ENCODE measurements around the gene LAMA3.
A peak's percentile ranks its signal among the peaks of the same experiment; 100 is the strongest.

The LAMA3 gene

GRCh38 chr18:23825496-23825895 is 136.2 kb downstream of the LAMA3 start:
- peak; percentile 40 for DNase-seq

GRCh38 chr18:23825978-23826405 is 136.7 kb downstream of the LAMA3 start:
- DNase-seq: peak; percentile 61

GRCh38 chr18:23826850-23827620 is 137.8 kb downstream of the LAMA3 start:
- peak; percentile 27 for DNase-seq

GRCh38 chr18:23827681-23828080 is 138.4 kb downstream of the LAMA3 start:
- peak; percentile 19 for DNase-seq

- DNase-seq: peak; percentile 79
These were observed 139.2 kb downstream of the LAMA3 start for GRCh38 chr18:23828426-23828825.

- no peak for DNase-seq
These were observed 143.7 kb downstream of the LAMA3 start for GRCh38 chr18:23832911-23833310.

GRCh38 chr18:23833714-23834113 is 144.5 kb downstream of the LAMA3 start:
- no peak for DNase-seq

GRCh38 chr18:23835091-23835490 is 145.8 kb downstream of the LAMA3 start:
- DNase-seq: no peak

GRCh38 chr18:23835506-23835905 is 146.3 kb downstream of the LAMA3 start:
- no peak for DNase-seq

GRCh38 chr18:23837591-23837990 is 148.3 kb downstream of the LAMA3 start:
- DNase-seq: peak; percentile 85

GRCh38 chr18:23838233-23838632 is 149.0 kb downstream of the LAMA3 start:
- DNase-seq: peak; percentile 22

- DNase-seq: peak; percentile 80
These were observed 149.6 kb downstream of the LAMA3 start for GRCh38 chr18:23838801-23839366.

- no peak for DNase-seq
These were observed 153.1 kb downstream of the LAMA3 start for GRCh38 chr18:23842305-23842704.

- peak; percentile 71 for DNase-seq
These were observed 155.9 kb downstream of the LAMA3 start for GRCh38 chr18:23844991-23845680.

GRCh38 chr18:23845988-23846630 is 156.9 kb downstream of the LAMA3 start:
- no peak for DNase-seq

- no peak for DNase-seq
These were observed 158.2 kb downstream of the LAMA3 start for GRCh38 chr18:23847321-23847986.

- no peak for DNase-seq
These were observed 159.9 kb downstream of the LAMA3 start for GRCh38 chr18:23849141-23849540.

- no peak for DNase-seq
These were observed 161.0 kb downstream of the LAMA3 start for GRCh38 chr18:23850215-23850614.

GRCh38 chr18:23851470-23852002 is 162.3 kb downstream of the LAMA3 start:
- DNase-seq: no peak

- peak; percentile 27 for DNase-seq
These were observed 163.2 kb downstream of the LAMA3 start for GRCh38 chr18:23852236-23853045.

- no peak for DNase-seq
These were observed 164.4 kb downstream of the LAMA3 start for GRCh38 chr18:23853448-23854195.
